ENCODE results near the gene SNX6.
"Not testable (repeated sequence)": the region's sequence is repeated elsewhere in the genome, so short reads cannot be mapped to it uniquely, and the experiment has no call there.

Gene SNX6

DNA sequence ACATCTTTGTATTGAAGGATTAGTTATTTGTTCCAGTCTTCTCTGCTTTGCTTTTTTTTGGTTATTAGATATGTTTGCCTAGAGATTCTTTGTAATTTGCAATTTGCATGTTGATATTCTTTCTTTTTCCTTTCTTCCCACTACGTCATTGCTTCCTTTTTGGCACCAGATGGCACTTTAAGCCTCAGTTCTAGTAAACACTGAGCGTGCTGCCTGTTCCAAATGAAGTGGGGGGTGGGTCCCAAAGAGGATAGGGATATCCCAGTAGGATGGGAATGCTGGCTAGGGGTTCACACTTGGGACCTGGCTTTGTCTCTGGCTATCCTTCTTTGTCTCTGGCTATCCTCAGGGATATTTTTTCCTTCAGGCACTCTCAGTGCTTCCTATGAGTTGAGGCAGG, 107.5 kb downstream of the SNX6 start:
- WGBS, 2 experiments (ENCODE audit: insufficient coverage in 2 of 2), result 100% methylated on average over 1 of the region's 2 CpGs; no CpG with 5 or more reads in 1 of the 2 experiments
- H3K4me3 ChIP-seq (ENCODE audit: extremely low read depth, insufficient read depth, low read length, poor library complexity, severe bottlenecking), result no peak overlapping the region
- H3K4me1 ChIP-seq (ENCODE audit: control insufficient read depth, insufficient read depth, low read length, poor library complexity, severe bottlenecking), result no peaks in the 10 kb centered on the region
- H3K27ac ChIP-seq (ENCODE audit: low read depth, low read length, severe bottlenecking), result no peak overlapping the region
- no peaks in the 10 kb centered on the region for H3K9me3 ChIP-seq (ENCODE audit: control insufficient read depth, low read length)
- peaks cover 94% of the 10 kb centered on the region for H3K36me3 ChIP-seq (ENCODE audit: control insufficient read depth, insufficient read depth, low read length)

DNA sequence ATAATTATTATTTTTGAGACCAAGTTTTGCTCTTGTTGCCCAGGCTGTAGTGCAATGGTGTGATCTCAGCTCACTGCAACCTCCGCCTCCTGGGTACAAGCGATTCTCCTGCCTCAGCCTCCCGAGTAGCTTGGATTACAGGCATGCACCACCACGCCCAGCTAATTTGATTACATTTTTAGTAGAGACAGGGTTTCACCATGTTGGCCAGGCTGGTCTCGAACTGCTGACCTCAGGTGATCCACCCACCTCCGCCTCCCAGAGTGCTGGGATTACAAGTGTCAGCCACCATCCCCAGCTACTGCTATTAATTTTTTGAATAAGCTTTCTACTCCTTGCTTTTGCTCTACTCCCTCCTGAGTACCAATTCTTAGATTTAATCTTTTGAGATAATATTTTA, 108.9 kb downstream of the SNX6 start:
- H3K9me3 ChIP-seq (ENCODE audit: control insufficient read depth, low read length); H3K27ac ChIP-seq (ENCODE audit: low read depth, low read length, severe bottlenecking); H3K4me1 ChIP-seq (ENCODE audit: control insufficient read depth, insufficient read depth, low read length, poor library complexity, severe bottlenecking); H3K4me3 ChIP-seq (ENCODE audit: extremely low read depth, insufficient read depth, low read length, poor library complexity, severe bottlenecking): not testable (repeated sequence)
- H3K36me3 ChIP-seq (ENCODE audit: control insufficient read depth, insufficient read depth, low read length), result peaks cover 80% of the 10 kb centered on the region
- 93 to 98% methylated on average over 6 of the region's 6 CpGs for WGBS, 2 experiments (ENCODE audit: insufficient coverage in 2 of 2)

DNA sequence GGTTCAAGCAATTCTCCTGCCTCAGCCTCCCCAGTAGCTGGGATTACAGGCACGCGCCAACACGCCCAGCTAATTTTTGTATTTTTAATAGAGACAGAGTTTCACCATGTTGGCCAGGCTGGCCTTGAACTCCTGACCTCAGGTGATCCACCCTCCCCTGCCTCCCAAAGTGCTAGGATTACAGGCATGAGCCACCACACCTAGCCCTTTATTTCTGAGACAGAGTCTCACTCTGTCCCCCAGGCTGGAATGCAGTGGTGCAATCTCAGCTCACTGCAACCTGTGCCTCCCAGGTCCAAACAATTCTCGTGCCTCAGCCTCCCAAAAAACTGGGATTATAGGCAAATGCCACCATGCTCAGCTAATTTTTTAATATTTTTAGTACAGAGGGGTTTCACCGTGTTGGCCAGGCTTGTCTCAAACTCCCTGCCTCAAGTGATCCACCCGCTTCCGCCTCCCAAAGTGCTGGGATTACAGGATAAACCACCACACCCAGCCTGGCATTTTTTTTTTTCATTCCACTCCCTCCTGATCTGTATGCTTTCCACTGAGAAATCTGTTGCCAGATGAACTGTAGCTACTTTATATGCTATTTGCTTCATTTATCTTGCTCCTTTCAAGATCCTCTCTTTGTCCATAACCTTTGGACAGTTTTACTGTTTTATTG, 109.5 kb downstream of the SNX6 start:
- not testable (repeated sequence) for H3K27ac ChIP-seq (ENCODE audit: low read depth, low read length, severe bottlenecking); H3K4me3 ChIP-seq (ENCODE audit: extremely low read depth, insufficient read depth, low read length, poor library complexity, severe bottlenecking); H3K4me1 ChIP-seq (ENCODE audit: control insufficient read depth, insufficient read depth, low read length, poor library complexity, severe bottlenecking); H3K9me3 ChIP-seq (ENCODE audit: control insufficient read depth, low read length)
- WGBS, 2 experiments (ENCODE audit: insufficient coverage in 2 of 2), result 89 to 100% methylated on average over 7 of the region's 7 CpGs
- H3K36me3 ChIP-seq (ENCODE audit: control insufficient read depth, insufficient read depth, low read length), result peaks cover 74% of the 10 kb centered on the region
